ENCODE measurements around the gene ZNF277.

The ZNF277 gene

GRCh38 chr7:112185005-112185834 is 21.3 kb upstream of the ZNF277 start:
- DNase-seq: peak; percentile 35

GRCh38 chr7:112186300-112186699 is 20.2 kb upstream of the ZNF277 start:
- no peak for DNase-seq

- DNase-seq: no peak
These were observed 18.2 kb upstream of the ZNF277 start for GRCh38 chr7:112188257-112188656.

- DNase-seq: no peak
These were observed 16.8 kb upstream of the ZNF277 start for GRCh38 chr7:112189691-112190090.

GRCh38 chr7:112190120-112190519 is 16.4 kb upstream of the ZNF277 start:
- DNase-seq: no peak

GRCh38 chr7:112192236-112193154 is 14.0 kb upstream of the ZNF277 start:
- no peak for DNase-seq

- no peak for DNase-seq
These were observed 12.5 kb upstream of the ZNF277 start for GRCh38 chr7:112193915-112194502.

- no peak for DNase-seq
These were observed 10.8 kb upstream of the ZNF277 start for GRCh38 chr7:112195717-112196116.

- no peak for DNase-seq
These were observed 9.2 kb upstream of the ZNF277 start for GRCh38 chr7:112197322-112197721.

GRCh38 chr7:112199035-112199655 is 7.3 kb upstream of the ZNF277 start:
- DNase-seq: no peak

- no peak for DNase-seq
These were observed 6.8 kb upstream of the ZNF277 start for GRCh38 chr7:112199672-112200071.

- no peak for DNase-seq
These were observed 5.1 kb upstream of the ZNF277 start for GRCh38 chr7:112201411-112201810.

- DNase-seq: no peak
These were observed 4.7 kb upstream of the ZNF277 start for GRCh38 chr7:112201839-112202238.

GRCh38 chr7:112202816-112203215 is 3.7 kb upstream of the ZNF277 start:
- DNase-seq: no peak

- no peak for DNase-seq
These were observed 3.1 kb upstream of the ZNF277 start for GRCh38 chr7:112203365-112203739.

GRCh38 chr7:112204499-112205342 is 1.8 kb upstream of the ZNF277 start:
- DNase-seq: peak; percentile 65

GRCh38 chr7:112205343-112206237 is 905 bp upstream of the ZNF277 start:
- DNase-seq: peak; percentile 72

- no peak for DNase-seq
These were observed 597 bp downstream of the ZNF277 start for GRCh38 chr7:112206991-112207592.

GRCh38 chr7:112207765-112208164 is 1.3 kb downstream of the ZNF277 start:
- no peak for DNase-seq

- no peak for DNase-seq
These were observed 4.9 kb downstream of the ZNF277 start for GRCh38 chr7:112211348-112211907.

Measured in midbrain (tissue), 1 donor.